Inferior parietal cortex (tissue), 1 donor: ENCODE results near the gene CLOCK.

ENCODE experiments used
- DNase-seq: peaks from one replicate; pipeline ENCODE4 v3.0.0-alpha.2; 2016; ENCODE audit errors: extremely low spot score

The CLOCK gene

GRCh38 chr4:55483315-55483714 lies 63.4 kb downstream of the CLOCK start:
- DNase-seq = no peak

- no peak for DNase-seq
These were observed 71.1 kb downstream of the CLOCK start for GRCh38 chr4:55475394-55476243.

GRCh38 chr4:55469979-55470378 lies 76.7 kb downstream of the CLOCK start:
- no peak for DNase-seq

- no peak for DNase-seq
These were observed 78.0 kb downstream of the CLOCK start for GRCh38 chr4:55468724-55469123.

GRCh38 chr4:55466001-55466400 lies 80.7 kb downstream of the CLOCK start:
- no peak for DNase-seq

GRCh38 chr4:55458611-55459010 lies 88.1 kb downstream of the CLOCK start:
- no peak for DNase-seq

- no peak for DNase-seq
These were observed 88.5 kb downstream of the CLOCK start for GRCh38 chr4:55458164-55458563.

- DNase-seq = no peak
These were observed 96.1 kb downstream of the CLOCK start for GRCh38 chr4:55450566-55450965.

GRCh38 chr4:55447831-55448230 lies 98.9 kb downstream of the CLOCK start:
- DNase-seq = no peak

- DNase-seq = no peak
These were observed 99.5 kb downstream of the CLOCK start for GRCh38 chr4:55447108-55447708.

GRCh38 chr4:55446578-55446922 lies 100.2 kb downstream of the CLOCK start:
- no peak for DNase-seq

GRCh38 chr4:55445921-55446577 lies 100.7 kb downstream of the CLOCK start:
- no peak for DNase-seq

- no peak for DNase-seq
These were observed 101.9 kb downstream of the CLOCK start for GRCh38 chr4:55444827-55445226.

- no peak for DNase-seq
These were observed 104.2 kb downstream of the CLOCK start for GRCh38 chr4:55442541-55442940.

- no peak for DNase-seq
These were observed 105.9 kb downstream of the CLOCK start for GRCh38 chr4:55440786-55441185.

- DNase-seq = no peak
These were observed 107.7 kb downstream of the CLOCK start for GRCh38 chr4:55439023-55439422.

- DNase-seq = no peak
These were observed 108.4 kb downstream of the CLOCK start for GRCh38 chr4:55438314-55438713.

GRCh38 chr4:55437823-55438222 lies 108.9 kb downstream of the CLOCK start:
- no peak for DNase-seq

- no peak for DNase-seq
These were observed 109.3 kb downstream of the CLOCK start for GRCh38 chr4:55437356-55437796.

- DNase-seq = no peak
These were observed 111.4 kb downstream of the CLOCK start for GRCh38 chr4:55435141-55435841.

- no peak for DNase-seq
These were observed 114.9 kb downstream of the CLOCK start for GRCh38 chr4:55431710-55432336.

GRCh38 chr4:55424791-55425190 lies 121.9 kb downstream of the CLOCK start:
- DNase-seq = no peak
